B cell (primary cell): ENCODE data around the gene MAPK8. TPM values are rescaled to one million over a fixed set of nuclear protein-coding genes. Genes with fewer than 3 reads are reported as not detected.
A peak's percentile ranks its signal among the peaks of the same experiment; 100 is the strongest.

Experiments used
- ATAC-seq: fragments of 200-7000 bp; cut with Tn5 transposase; one replicate; pipeline ENCODE4 v1.10.0; 2021; ENCODE audit warnings: low read depth, mild to moderate bottlenecking, moderate number of reproducible peaks, moderate library complexity
- CTCF ChIA-PET: fragments of 350-600 bp; sonication (Branson Sonifier 250); formaldehyde crosslinking; loops from one replicate; lab custom pipeline; 2021; ENCODE audit warnings: antibody characterized with exemption, inconsistent platforms; lab: Charles Lee
- POLR2A ChIA-PET: fragments of 350-600 bp; sonication (Branson Sonifier 250); formaldehyde crosslinking; loops from one replicate; lab custom pipeline; 2021; ENCODE audit warnings: antibody characterized with exemption; lab: Charles Lee
- DNase-seq: peaks from one replicate; pipeline ENCODE4 v3.0.0; 2013
- H2AFZ ChIP-seq: 2 replicates; pipeline ENCODE4 v1.6.1; 2012; ENCODE audit warnings: mild to moderate bottlenecking, low read depth, low read length; ENCODE audit not compliant: insufficient read depth, poor library complexity, severe bottlenecking
- H3K27ac ChIP-seq, 2 donors: 1 replicate in 1 of 2; 2 replicates in 1 of 2; pipeline ENCODE4 v1.5.1; 2012 to 2013; ENCODE audit warnings: low read length in 2 of 2, mild to moderate bottlenecking in 2 of 2, moderate library complexity in 1 of 2
- H3K27me3 ChIP-seq, 4 experiments: fragments of 200-600 bp in 1 of 4; sonication (generic) in 1 of 4; replicated peaks in 1 of 4; 1 replicate in 2 of 4; 2 replicates in 2 of 4; pipeline versions ENCODE4 v1.6.1 to v1.7.0; 2013 to 2016; ENCODE audit warnings: low read length in 3 of 4, mild to moderate bottlenecking in 2 of 4, mixed read lengths in 1 of 4, moderate library complexity in 1 of 4; ENCODE audit not compliant: insufficient read depth in 4 of 4, control insufficient read depth in 3 of 4; ENCODE audit errors: control extremely low read depth in 1 of 4
- H3K36me3 ChIP-seq, 2 experiments: replicated peaks in 1 of 2; 1 replicate in 1 of 2; 2 replicates in 1 of 2; pipeline versions ENCODE4 v1.6.1 to v1.7.1; 2013; ENCODE audit warnings: low read length in 1 of 2; ENCODE audit not compliant: insufficient read depth in 2 of 2, control insufficient read depth in 1 of 2; ENCODE audit errors: control extremely low read depth in 1 of 2, extremely low read depth in 1 of 2
- H3K4me1 ChIP-seq, 2 donors: fragments of 200-600 bp in 1 of 2; sonication (generic) in 1 of 2; 1 replicate in 1 of 2; 2 replicates in 1 of 2; pipeline versions ENCODE4 v1.5.1 to v1.6.1; 2013 to 2017; ENCODE audit warnings: low read length in 2 of 2; ENCODE audit not compliant: control insufficient read depth in 2 of 2, insufficient read depth in 2 of 2
- H3K4me2 ChIP-seq: replicated peaks from 2 replicates; pipeline ENCODE3; 2012; ENCODE audit warnings: mild to moderate bottlenecking, low read depth, low read length; ENCODE audit not compliant: poor library complexity, severe bottlenecking
- H3K4me3 ChIP-seq, 5 experiments: fragments of 200-600 bp in 1 of 5; sonication (generic) in 1 of 5; 1 replicate in 3 of 5; 2 replicates in 2 of 5; pipeline versions ENCODE4 v1.5.1 to v1.7.0; 2011 to 2016; ENCODE audit warnings: low read length in 4 of 5, mild to moderate bottlenecking in 4 of 5, low read depth in 2 of 5, control low read depth in 1 of 5, moderate library complexity in 1 of 5; ENCODE audit not compliant: insufficient read depth in 1 of 5; ENCODE audit errors: control extremely low read depth in 1 of 5, extremely low read depth in 1 of 5
- H3K79me2 ChIP-seq: fragments of 200-600 bp; sonication (generic); one replicate; pipeline ENCODE4 v1.6.0; 2016; ENCODE audit warnings: low read length; ENCODE audit not compliant: control insufficient read depth, insufficient read depth
- H3K9ac ChIP-seq: fragments of 200-600 bp; sonication (generic); 2 replicates; pipeline ENCODE4 v1.6.1; 2017; ENCODE audit warnings: mild to moderate bottlenecking, low read length, moderate library complexity
- H3K9me3 ChIP-seq, 3 donors: one replicate each; pipeline versions ENCODE4 v1.6.1 to v1.7.1; 2013; ENCODE audit warnings: low read length in 2 of 3; ENCODE audit not compliant: control insufficient read depth in 2 of 3, insufficient read depth in 1 of 3; ENCODE audit errors: control extremely low read depth in 1 of 3
- H4K20me1 ChIP-seq: 2 replicates; pipeline ENCODE4 v1.6.0; 2012; ENCODE audit warnings: mild to moderate bottlenecking, low read length; ENCODE audit not compliant: insufficient read depth, control insufficient read depth, poor library complexity, severe bottlenecking
- H3K27ac Mint-ChIP-seq: one replicate; pipeline ENCODE4 v1.8.0; 2021; ENCODE audit warnings: mixed read lengths
- H3K27me3 Mint-ChIP-seq: one replicate; pipeline ENCODE4 v1.8.0; 2021; ENCODE audit warnings: mixed read lengths
- H3K4me1 Mint-ChIP-seq: one replicate; pipeline ENCODE4 v1.8.0; 2021; ENCODE audit warnings: mixed read lengths
- H3K4me3 Mint-ChIP-seq: one replicate; pipeline ENCODE4 v1.8.0; 2021; ENCODE audit warnings: mixed read lengths
- H3K9me3 Mint-ChIP-seq: one replicate; pipeline ENCODE4 v1.8.0; 2022; ENCODE audit warnings: mixed read lengths; ENCODE audit not compliant: insufficient read depth
- EZH2 ChIP-seq: IDR thresholded peaks from 2 replicates; pipeline ENCODE4 v1.6.1; 2012; ENCODE audit warnings: borderline replicate concordance, low read depth, mild to moderate bottlenecking, moderate library complexity, low read length; ENCODE audit not compliant: insufficient read depth, poor library complexity, severe bottlenecking
- WGBS: methylation state at CpG from one replicate; pipeline ENCODE4 v1.1.5; 2013; ENCODE audit warnings: missing lambda C conversion rate; ENCODE audit not compliant: insufficient coverage; 5-methylcytosine and 5-hydroxymethylcytosine counted together
- intact Hi-C: fragments of 100-400 bp; cut with micrococcal nuclease; formaldehyde crosslinking; loops from one replicate; pipeline ENCODE4 v1.10.0; 2022
- polyA plus RNA-seq: library from polyadenylated mRNA; depleted of rRNA; stranded (reverse); fragments of >200 nt; gene quantifications from 2 replicates; pipeline ENCODE4 v1.2.3, GENCODE V29; 2012
- total RNA-seq, 2 donors: library from RNA; stranded (reverse); fragments of 120-200 nt in 1 of 2; gene quantifications; 1 replicate in 1 of 2; 2 replicates in 1 of 2; pipeline versions ENCODE4 v1.2.3 to v1.2.4, GENCODE V29; 2013 to 2022
- TF ChIP-seq, protein P1 (sequence below): fragments of 200-600 bp; IDR thresholded peaks from one replicate; pipeline ENCODE4 v1.8.0; 2022; ENCODE audit warnings: antibody characterized with exemption, mild to moderate bottlenecking

Gene MAPK8
- total and polyA plus RNA-seq, 2 donors (not counting 1 experiment from before 2014, with no cell fraction given) = 13.7 to 40.0 TPM

DNA sequence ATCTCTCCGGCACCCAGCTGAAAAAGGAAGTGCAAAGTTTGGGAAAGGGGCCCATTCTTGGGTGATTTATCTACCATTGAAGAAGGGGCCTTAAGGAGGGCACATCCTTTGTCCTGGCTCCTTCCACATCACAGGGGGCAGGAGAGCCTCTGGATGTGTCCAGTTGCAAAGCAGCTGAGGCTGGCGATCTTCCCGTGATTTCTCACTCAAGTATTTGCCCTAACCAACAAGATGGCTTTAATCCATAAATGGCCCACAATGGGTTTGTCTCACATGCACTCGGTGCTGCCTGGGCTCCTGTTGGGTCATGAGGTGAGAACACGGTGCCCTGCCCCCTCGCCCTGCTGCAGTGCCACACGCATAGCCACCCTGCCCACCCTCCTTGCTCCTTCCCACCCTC, 17.8 kb upstream of the MAPK8 start:
- ChIA-PET POLR2A (no interaction called here), CTCF (interaction anchor here (1.5 kb wide), 1 partner anchor 72 kb away, joined by 3 read pairs; no protein-coding TSS in a partner anchor)
- Mint-ChIP-seq H3K4me3 (no peak overlapping the region), H3K4me1 (peaks cover 10% of the 10 kb centered on the region), H3K27me3 (no peaks in the 10 kb centered on the region), H3K27ac (no peak overlapping the region), H3K9me3 (peaks cover 6% of the 10 kb centered on the region)
- WGBS = 99% methylated on average over 7 of the region's 7 CpGs
- Histone ChIP-seq H2AFZ (no peak overlapping the region), H3K4me1 (no peaks in the 10 kb centered on the region), H3K9me3 (peaks cover 2 to 15% (median 5%) of the 10 kb centered on the region in 3 donors), H3K9ac (no peak overlapping the region), H3K36me3 (no peaks in the 10 kb centered on the region), H3K4me3 (no peak overlapping the region), H3K79me2 (no peaks in the 10 kb centered on the region), H3K4me2 (no peak overlapping the region), H4K20me1 (no peaks in the 10 kb centered on the region), H3K27ac (no peak overlapping the region), H3K27me3 (peaks cover 0 to 4% (median 0%) of the 10 kb centered on the region in 4 experiments)
- DNase-seq = no peak
- intact Hi-C loops = no loop called here
- TF ChIP-seq EZH2 = no peak
- TF ChIP-seq, protein P1, sequence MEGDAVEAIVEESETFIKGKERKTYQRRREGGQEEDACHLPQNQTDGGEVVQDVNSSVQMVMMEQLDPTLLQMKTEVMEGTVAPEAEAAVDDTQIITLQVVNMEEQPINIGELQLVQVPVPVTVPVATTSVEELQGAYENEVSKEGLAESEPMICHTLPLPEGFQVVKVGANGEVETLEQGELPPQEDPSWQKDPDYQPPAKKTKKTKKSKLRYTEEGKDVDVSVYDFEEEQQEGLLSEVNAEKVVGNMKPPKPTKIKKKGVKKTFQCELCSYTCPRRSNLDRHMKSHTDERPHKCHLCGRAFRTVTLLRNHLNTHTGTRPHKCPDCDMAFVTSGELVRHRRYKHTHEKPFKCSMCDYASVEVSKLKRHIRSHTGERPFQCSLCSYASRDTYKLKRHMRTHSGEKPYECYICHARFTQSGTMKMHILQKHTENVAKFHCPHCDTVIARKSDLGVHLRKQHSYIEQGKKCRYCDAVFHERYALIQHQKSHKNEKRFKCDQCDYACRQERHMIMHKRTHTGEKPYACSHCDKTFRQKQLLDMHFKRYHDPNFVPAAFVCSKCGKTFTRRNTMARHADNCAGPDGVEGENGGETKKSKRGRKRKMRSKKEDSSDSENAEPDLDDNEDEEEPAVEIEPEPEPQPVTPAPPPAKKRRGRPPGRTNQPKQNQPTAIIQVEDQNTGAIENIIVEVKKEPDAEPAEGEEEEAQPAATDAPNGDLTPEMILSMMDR = no peak
- ATAC-seq = no peak

DNA sequence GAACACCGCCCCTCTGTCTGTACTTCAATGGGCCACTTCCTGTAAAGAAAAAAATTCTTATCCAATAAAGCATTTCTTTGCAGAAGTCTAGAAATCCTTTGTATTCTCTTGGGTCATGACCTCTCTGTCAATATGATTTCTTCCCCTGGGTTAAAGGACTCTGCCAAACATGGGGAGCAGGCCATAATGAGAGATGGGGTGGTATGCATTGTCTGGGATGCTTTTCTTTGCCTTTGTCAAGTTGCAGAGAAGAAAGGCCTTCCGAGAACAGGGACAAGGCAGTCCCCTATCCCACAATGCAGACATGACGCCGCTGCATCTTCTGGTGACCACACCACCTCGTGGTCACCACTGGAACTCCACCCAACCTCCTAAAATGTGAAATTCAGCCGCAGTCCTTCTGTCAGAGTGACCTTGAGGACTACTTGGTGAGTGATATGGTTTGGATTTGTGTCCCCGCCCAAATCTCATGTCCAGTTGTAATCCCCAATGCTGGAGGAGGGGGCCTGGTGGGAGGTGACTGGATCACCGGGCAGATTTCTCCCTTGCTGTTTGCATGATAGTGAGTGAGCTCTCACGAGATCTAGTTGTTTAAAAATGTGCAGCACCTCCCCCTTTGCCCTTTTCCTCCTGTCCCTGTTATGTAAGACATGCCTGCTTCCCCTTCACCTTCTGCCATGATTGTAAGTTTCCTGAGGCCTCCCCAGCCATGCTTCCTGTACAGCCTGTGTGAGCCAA, 16.8 kb upstream of the MAPK8 start:
- peak overlapping the region; percentile 5 for H3K4me3 Mint-ChIP-seq
- POLR2A ChIA-PET = no interaction called here
- no peak for TF ChIP-seq EZH2
- TF ChIP-seq, protein P1 = peak; percentile 76
- ATAC-seq (peak; percentile 77), DNase-seq (peak; percentile 57)
- H3K27ac Mint-ChIP-seq = no peak overlapping the region
- Histone ChIP-seq H3K27me3 (peaks cover 0 to 4% (median 0%) of the 10 kb centered on the region in 4 experiments), H4K20me1 (no peaks in the 10 kb centered on the region), H3K27ac (no peak overlapping the region), H3K4me3 (no peak overlapping the region), H2AFZ (peak overlapping the region; percentile 20), H3K36me3 (no peaks in the 10 kb centered on the region), H3K4me2 (no peak overlapping the region), H3K4me1 (no peaks in the 10 kb centered on the region), H3K9ac (no peak overlapping the region), H3K79me2 (no peaks in the 10 kb centered on the region), H3K9me3 (peaks cover 0 to 6% (median 0%) of the 10 kb centered on the region in 3 donors)
- CTCF ChIA-PET = interaction anchor here (1.3 kb wide), 1 partner anchor 8 kb away, joined by 3 read pairs; no protein-coding TSS in a partner anchor
- intact Hi-C loops = no loop called here
- 43% methylated on average over 4 of the region's 9 CpGs for WGBS
- peaks cover 4% of the 10 kb centered on the region for H3K9me3 Mint-ChIP-seq
- H3K27me3 Mint-ChIP-seq = no peaks in the 10 kb centered on the region
- H3K4me1 Mint-ChIP-seq = peaks cover 10% of the 10 kb centered on the region
